Osteocyte (in vitro differentiated cells): ENCODE results near the gene BTBD17. TPM values are rescaled to one million over a fixed set of nuclear protein-coding genes. Genes with fewer than 3 reads are reported as not detected.

Experiments
- DNase-seq: peaks from one replicate; pipeline ENCODE4 v3.0.0; 2021; ENCODE audit warnings: mixed read lengths; ENCODE audit not compliant: unreplicated experiment; ENCODE audit errors: extremely low spot score
- H3K27ac Mint-ChIP-seq: one replicate; pipeline ENCODE4 v1.8.0; 2021; ENCODE audit warnings: mild to moderate bottlenecking, mixed read lengths; ENCODE audit not compliant: unreplicated experiment
- H3K27me3 Mint-ChIP-seq: one replicate; pipeline ENCODE4 v1.8.0; 2021; ENCODE audit warnings: mixed read lengths; ENCODE audit not compliant: unreplicated experiment
- H3K36me3 Mint-ChIP-seq: one replicate; pipeline ENCODE4 v1.8.0; 2021; ENCODE audit warnings: mixed read lengths; ENCODE audit not compliant: unreplicated experiment
- H3K4me1 Mint-ChIP-seq: one replicate; pipeline ENCODE4 v1.8.0; 2021; ENCODE audit warnings: mixed read lengths; ENCODE audit not compliant: unreplicated experiment
- H3K4me3 Mint-ChIP-seq: one replicate; pipeline ENCODE4 v1.8.0; 2021; ENCODE audit warnings: mild to moderate bottlenecking, moderate library complexity, mixed read lengths; ENCODE audit not compliant: unreplicated experiment
- H3K9me3 Mint-ChIP-seq: one replicate; pipeline ENCODE4 v1.8.0; 2021; ENCODE audit warnings: mixed read lengths; ENCODE audit not compliant: unreplicated experiment
- total RNA-seq: library from RNA; stranded (reverse); gene quantifications from 2 replicates; pipeline ENCODE4 v1.2.1, GENCODE V29; 2021
- TF ChIP-seq, protein P1 (sequence below): fragments of 200-600 bp; sonication (generic); IDR thresholded peaks from 2 replicates; pipeline ENCODE4 v1.5.0; 2021; ENCODE audit warnings: antibody characterized with exemption, mild to moderate bottlenecking, moderate library complexity

BTBD17 gene
- total RNA-seq, 1 donor from 2014 or later, result not detected

DNA sequence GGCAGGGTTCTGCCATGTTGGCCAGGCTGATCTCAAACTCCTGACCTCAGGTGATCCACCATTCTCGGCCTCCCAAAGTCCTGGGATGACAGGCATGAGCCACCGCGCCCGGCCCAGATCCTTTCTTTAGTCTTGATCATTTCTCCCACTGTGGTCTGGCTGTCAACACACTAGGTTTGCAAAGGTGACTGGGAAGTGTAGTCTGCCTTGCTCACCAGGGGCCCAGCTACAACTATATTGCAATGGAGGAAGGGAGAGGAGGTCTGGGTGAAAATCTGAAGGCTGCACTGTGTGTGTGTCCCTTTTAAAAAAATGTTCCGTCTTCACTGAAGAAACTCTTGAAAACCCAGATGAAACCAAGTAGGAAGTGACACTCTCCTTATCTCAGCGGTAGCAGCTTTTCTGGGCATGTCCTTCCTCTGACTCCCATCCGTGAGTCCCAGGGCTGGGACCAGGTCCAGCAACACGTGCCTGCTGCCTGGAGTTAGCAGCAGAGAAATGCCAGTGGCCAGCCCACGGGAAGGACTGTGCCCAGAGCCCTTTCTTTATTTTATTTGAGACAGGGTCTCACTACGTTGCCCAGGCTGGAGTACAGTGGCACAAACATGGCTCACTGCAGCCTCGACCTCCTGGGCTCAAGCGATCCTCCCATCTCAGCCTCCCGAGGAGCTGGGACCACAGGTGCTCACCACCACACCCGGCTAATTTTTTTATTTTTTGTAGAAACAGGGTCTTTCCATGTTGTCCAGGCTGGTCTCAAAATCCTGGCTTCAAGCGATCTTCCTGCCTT lies 53.5 kb downstream of the BTBD17 start:
- H3K36me3 Mint-ChIP-seq, result no peaks in the 10 kb centered on the region
- no peak overlapping the region for H3K27ac Mint-ChIP-seq
- no peak for DNase-seq
- peaks cover 2% of the 10 kb centered on the region for H3K27me3 Mint-ChIP-seq
- peaks cover 5% of the 10 kb centered on the region for H3K9me3 Mint-ChIP-seq
- no peaks in the 10 kb centered on the region for H3K4me1 Mint-ChIP-seq
- H3K4me3 Mint-ChIP-seq, result no peak overlapping the region
- TF ChIP-seq, protein P1, sequence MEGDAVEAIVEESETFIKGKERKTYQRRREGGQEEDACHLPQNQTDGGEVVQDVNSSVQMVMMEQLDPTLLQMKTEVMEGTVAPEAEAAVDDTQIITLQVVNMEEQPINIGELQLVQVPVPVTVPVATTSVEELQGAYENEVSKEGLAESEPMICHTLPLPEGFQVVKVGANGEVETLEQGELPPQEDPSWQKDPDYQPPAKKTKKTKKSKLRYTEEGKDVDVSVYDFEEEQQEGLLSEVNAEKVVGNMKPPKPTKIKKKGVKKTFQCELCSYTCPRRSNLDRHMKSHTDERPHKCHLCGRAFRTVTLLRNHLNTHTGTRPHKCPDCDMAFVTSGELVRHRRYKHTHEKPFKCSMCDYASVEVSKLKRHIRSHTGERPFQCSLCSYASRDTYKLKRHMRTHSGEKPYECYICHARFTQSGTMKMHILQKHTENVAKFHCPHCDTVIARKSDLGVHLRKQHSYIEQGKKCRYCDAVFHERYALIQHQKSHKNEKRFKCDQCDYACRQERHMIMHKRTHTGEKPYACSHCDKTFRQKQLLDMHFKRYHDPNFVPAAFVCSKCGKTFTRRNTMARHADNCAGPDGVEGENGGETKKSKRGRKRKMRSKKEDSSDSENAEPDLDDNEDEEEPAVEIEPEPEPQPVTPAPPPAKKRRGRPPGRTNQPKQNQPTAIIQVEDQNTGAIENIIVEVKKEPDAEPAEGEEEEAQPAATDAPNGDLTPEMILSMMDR, result no peak

Other genes with a start within 250 kb of the BTBD17 start
- gene RPL38, start 158.2 kb downstream of the BTBD17 start, total RNA-seq, result 755 and 762 TPM in 2 replicates
- gene TTYH2, start 148.3 kb downstream of the BTBD17 start, total RNA-seq, result 1.8 and 2.0 TPM in 2 replicates
- not detected in 2 replicates for gene DNAI2, start 87.6 kb downstream of the BTBD17 start, total RNA-seq
- gene KIF19, start 35.6 kb downstream of the BTBD17 start, total RNA-seq, result not detected in 2 replicates
- not detected in 2 replicates for gene GPR142, start 5.6 kb upstream of the BTBD17 start, total RNA-seq
- 44.4 and 56.4 TPM in 2 replicates for gene GPRC5C, start 70.2 kb upstream of the BTBD17 start, total RNA-seq
- gene CD300A, start 104.8 kb upstream of the BTBD17 start, total RNA-seq, result not detected in 2 replicates
- gene CD300LB, start 169.6 kb upstream of the BTBD17 start, total RNA-seq, result not detected in 2 replicates
- not detected in 2 replicates for gene CD300C, start 184.2 kb upstream of the BTBD17 start, total RNA-seq
- not detected in 2 replicates for gene CD300H, start 205.6 kb upstream of the BTBD17 start, total RNA-seq
- gene CD300LD, start 230.4 kb upstream of the BTBD17 start, total RNA-seq, result not detected in 2 replicates